GM18520 (cell line): ENCODE measurements around the gene DNAH9.

Experiments used
- ATAC-seq: cut with Tn5 transposase; IDR thresholded peaks from one replicate; pipeline ENCODE4 v1.9.1; 2021; ENCODE audit not compliant: unreplicated experiment

Gene DNAH9

GRCh38 chr17:11598274-11599221, at the start of gene DNAH9:
DNAH9 (plus strand) TSS chr17:11598470; CDS start chr17:11598499, 29 bp downstream.
- ATAC-seq = no peak

GRCh38 chr17:11550431-11550830, 47.8 kb upstream of the DNAH9 start:
- no peak for ATAC-seq

GRCh38 chr17:11551442-11551841, 46.8 kb upstream of the DNAH9 start:
- no peak for ATAC-seq

DNA sequence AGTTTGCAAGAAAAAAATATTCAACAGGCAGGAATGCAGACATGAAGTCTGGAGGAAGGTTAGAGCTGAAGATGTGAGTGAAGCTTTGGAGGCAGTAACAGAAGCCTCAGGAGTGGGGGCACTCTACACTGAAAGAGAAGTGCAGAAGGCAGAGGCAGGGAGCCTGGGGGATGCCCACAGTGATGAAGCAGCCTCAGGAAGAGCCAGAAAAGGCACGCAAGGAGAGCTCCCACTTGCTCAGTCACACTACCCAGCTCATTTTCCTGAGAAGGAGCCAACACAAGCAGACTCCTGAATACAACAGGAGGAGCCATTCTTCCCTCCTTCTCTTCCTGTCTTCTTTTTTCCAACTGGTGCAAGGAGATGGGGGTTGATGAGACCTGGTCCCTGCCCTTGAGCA, 45.1 kb upstream of the DNAH9 start:
- ATAC-seq = no peak

GRCh38 chr17:11554042-11554441, 44.2 kb upstream of the DNAH9 start:
- ATAC-seq = no peak

- no peak for ATAC-seq
Measured at GRCh38 chr17:11554542-11554941, 43.7 kb upstream of the DNAH9 start.

DNA sequence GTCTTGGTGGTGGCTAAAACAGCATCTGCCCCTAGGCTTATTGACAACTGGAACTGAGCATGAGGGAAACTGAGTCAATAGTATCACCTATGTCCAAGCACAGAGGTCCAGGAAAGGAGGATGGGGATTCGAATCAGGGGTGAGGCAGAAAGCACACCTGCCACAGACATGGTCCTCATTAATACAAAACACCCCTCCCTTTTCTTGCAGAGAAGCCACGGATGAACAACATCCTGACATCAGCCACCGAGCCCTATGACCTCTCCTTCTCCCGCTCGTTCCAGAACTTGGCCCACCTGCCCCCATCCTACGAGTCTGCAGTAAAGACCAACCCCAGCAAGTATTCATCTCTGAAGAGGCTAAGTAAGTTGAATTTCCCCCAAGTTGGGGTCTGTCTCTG, 42.7 kb upstream of the DNAH9 start:
- no peak for ATAC-seq

GRCh38 chr17:11557727-11558452, 40.4 kb upstream of the DNAH9 start:
- ATAC-seq = no peak

GRCh38 chr17:11558681-11559234, 39.5 kb upstream of the DNAH9 start:
- ATAC-seq = no peak

DNA sequence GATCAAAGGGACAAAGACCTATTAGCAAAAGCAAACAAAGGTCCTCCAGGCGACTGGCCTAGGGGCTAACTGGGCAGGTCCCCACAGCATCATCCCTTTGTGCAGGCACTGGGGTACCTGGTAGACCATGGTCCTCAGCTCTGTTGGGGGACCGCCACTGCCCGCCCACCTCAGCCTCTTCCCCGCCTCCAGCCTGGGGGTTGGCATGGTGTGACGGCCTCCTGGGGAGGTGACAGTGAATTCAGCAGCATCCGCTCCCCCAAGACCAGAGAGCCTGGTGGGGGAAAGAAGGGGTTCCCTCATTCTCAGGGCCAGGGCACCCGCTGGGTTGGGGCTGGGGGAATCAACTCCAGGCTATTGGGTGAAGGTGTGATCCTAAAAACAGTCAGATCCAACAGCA, 38.7 kb upstream of the DNAH9 start:
- no peak for ATAC-seq

- no peak for ATAC-seq
Measured at GRCh38 chr17:11561281-11561680, 37.0 kb upstream of the DNAH9 start.

- ATAC-seq = no peak
Measured at GRCh38 chr17:11561702-11562101, 36.6 kb upstream of the DNAH9 start.

- ATAC-seq = no peak
Measured at GRCh38 chr17:11564589-11565380, 33.5 kb upstream of the DNAH9 start.

- no peak for ATAC-seq
Measured at GRCh38 chr17:11565591-11565990, 32.7 kb upstream of the DNAH9 start.

GRCh38 chr17:11578998-11579397, 19.3 kb upstream of the DNAH9 start:
- no peak for ATAC-seq

- ATAC-seq = no peak
Measured at GRCh38 chr17:11580677-11581076, 17.6 kb upstream of the DNAH9 start.

DNA sequence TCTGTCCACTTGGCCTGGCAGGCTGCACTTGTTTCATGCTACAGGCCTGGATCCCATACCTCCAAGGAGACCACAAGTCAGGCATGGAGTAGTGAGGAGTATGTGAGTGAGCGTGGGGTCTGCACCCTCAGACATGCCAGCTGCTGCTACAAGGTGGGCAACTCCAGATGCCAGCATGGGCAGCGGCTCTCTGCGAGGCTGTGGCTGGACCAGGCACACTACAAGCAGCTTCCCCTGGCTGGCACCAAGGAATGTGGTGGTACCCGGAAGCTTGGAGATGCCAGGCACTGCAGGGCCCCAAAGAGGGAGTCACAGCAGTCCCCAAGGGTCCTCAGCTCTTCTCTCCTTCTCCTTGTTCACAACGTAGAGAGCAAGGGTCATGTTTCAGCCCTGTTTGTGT, 16.1 kb upstream of the DNAH9 start:
- ATAC-seq = no peak

GRCh38 chr17:11583306-11583992, 14.8 kb upstream of the DNAH9 start:
- ATAC-seq = no peak

DNA sequence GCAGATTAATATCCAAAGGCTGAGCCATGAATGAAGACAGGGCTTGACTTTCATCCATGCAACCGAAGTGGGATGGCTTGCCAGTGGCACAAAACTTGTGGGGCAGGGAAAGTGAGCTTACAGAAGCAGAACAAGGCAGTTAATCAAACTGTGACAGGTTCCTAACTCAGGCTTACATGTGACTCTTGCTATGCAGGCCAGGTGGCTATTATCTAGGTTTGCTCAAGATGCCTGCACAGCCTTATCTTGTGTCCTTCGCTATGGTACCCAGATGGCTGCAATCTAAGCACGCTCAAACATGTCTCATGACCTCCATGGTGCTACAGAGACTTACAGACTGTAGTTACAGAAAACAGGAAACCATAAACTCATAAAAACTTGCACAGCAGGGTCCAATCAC, 8.6 kb upstream of the DNAH9 start:
- ATAC-seq = no peak

DNA sequence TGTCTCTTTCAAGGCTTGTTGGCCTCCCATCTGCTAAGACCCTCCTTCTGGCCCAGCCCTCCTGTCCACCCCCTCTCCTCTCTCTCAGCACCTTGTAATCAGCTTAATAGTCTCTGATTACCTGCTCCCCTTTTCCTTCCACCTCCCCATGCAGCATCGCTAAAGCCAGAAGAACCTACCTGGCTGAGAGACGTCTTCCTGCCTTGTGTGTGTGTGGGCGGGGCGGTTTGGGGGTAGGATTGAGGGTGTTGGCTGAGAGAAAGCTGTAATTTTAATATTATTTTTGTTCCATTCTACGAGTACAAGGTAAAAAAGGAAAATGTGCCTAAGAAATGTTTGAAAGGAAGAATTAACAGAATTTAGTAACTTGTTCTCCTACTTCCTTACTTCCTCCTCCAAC, 3.4 kb downstream of the DNAH9 start:
- no peak for ATAC-seq
